Measurements from ENCODE around the gene OR2G6. TPM values are rescaled to one million over a fixed set of nuclear protein-coding genes. Genes with fewer than 3 reads are reported as not detected.

The OR2G6 gene
- total and polyA plus RNA-seq, 2 of the 8 experiments (the other 6 are each of a cell fraction or from before 2014, with no cell fraction given), result not detected

DNA sequence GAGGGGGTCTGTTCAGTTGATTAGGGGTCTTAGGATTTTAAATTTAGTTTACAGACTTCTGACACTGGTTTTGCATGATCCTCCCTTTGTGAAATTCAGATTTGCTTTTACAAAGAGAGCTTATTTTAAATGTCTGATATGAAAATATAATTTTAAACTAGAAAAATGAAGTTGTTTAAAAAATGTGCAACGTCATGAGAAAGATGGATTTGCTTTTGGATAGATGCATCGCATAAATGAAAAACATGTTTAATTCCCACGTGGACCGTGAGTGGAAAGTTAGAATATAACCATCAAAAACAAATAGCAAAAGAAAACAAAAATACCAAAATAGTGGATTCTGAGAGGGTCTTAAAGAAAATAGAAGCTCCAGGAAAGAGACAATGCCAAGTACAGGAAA lies 36.7 kb upstream of the OR2G6 start:
- Histone ChIP-seq H3K4me2 (ENCODE audit: insufficient read depth in 1 of 2, low read depth in 2 of 2, low read length in 2 of 2) (no peak overlapping the region), H3K56ac (replicated peaks; ENCODE audit: insufficient read length, low read depth, low read length) (no peak overlapping the region), H2BK20ac (ENCODE audit: low read length) (no peak overlapping the region), H4K5ac (ENCODE audit: insufficient read length, low read depth, low read length) (no peak overlapping the region), H3K9me3 (ENCODE audit: insufficient read depth in 2 of 2, low read depth in 1 of 2, low read length in 1 of 2) (peaks cover 20 to 27% of the 10 kb centered on the region in 2 experiments; a peak in 3 of 4 replicates), H4K8ac (ENCODE audit: extremely low read depth, insufficient read depth, low read length) (no peak overlapping the region), H4K91ac (replicated peaks; ENCODE audit: insufficient read length, low read length) (no peak overlapping the region), H3K4ac (replicated peaks; ENCODE audit: insufficient read length, low read depth, low read length) (no peak overlapping the region), H2BK15ac (ENCODE audit: low read length) (no peak overlapping the region), H3K79me1 (ENCODE audit: low read depth, low read length) (no peaks in the 10 kb centered on the region), H3K4me3 (ENCODE audit: extremely low read depth in 1 of 4, insufficient read depth in 2 of 4, low read depth in 3 of 4, low read length in 4 of 4) (no peak overlapping the region), H3K9ac (replicated peaks in 1 of 4; ENCODE audit: extremely low read depth in 1 of 4, low read depth in 3 of 4, low read length in 3 of 4) (no peak overlapping the region), H2BK120ac (replicated peaks; ENCODE audit: low read depth, low read length) (no peak overlapping the region), H2BK5ac (ENCODE audit: low read depth, low read length) (no peak overlapping the region), H3K23me2 (ENCODE audit: low read depth, low read length) (no peaks in the 10 kb centered on the region), H3K14ac (ENCODE audit: insufficient read length) (no peak overlapping the region), H3K18ac (ENCODE audit: extremely low read depth, low read length) (no peak overlapping the region), H3K36me3 (ENCODE audit: control insufficient read depth in 2 of 4, insufficient read depth in 4 of 4, low read length in 3 of 4) (no peaks in the 10 kb centered on the region), H3K27ac (ENCODE audit: low read depth, low read length) (no peak overlapping the region), H2AFZ (ENCODE audit: low read length) (no peak overlapping the region), H2BK12ac (ENCODE audit: low read depth, low read length) (no peak overlapping the region), H4K20me1 (replicated peaks in 1 of 2; ENCODE audit: control insufficient read depth in 1 of 2, insufficient read depth in 2 of 2, low read length in 2 of 2) (no peaks in the 10 kb centered on the region), H2AK5ac (ENCODE audit: low read depth, low read length) (no peak overlapping the region), H3K4me1 (replicated peaks in 1 of 4; ENCODE audit: control insufficient read depth in 3 of 4, insufficient read depth in 4 of 4, low read length in 3 of 4) (no peaks in the 10 kb centered on the region), H3K79me2 (ENCODE audit: control insufficient read depth in 1 of 2, insufficient read depth in 2 of 2, low read length in 2 of 2) (no peaks in the 10 kb centered on the region), H3K23ac (ENCODE audit: insufficient read length) (no peak overlapping the region), H3K27me3 (replicated peaks in 1 of 4; ENCODE audit: control insufficient read depth in 3 of 4, extremely low read depth in 1 of 4, insufficient read depth in 3 of 4, low read length in 3 of 4) (no peaks in the 10 kb centered on the region)
- 71% methylated on average over 4 of the region's 4 CpGs; no CpG with 5 or more reads in 1 of the 2 experiments for WGBS, 2 experiments (ENCODE audit: extremely low coverage in 1 of 2, insufficient coverage in 1 of 2, insufficient read length in 1 of 2, insufficient replicate concordance in 2 of 2, low coverage in 1 of 2, low lambda C conversion rate in 2 of 2, missing lambda C conversion rate in 1 of 2)
- ChIA-PET CTCF (ENCODE audit: partially characterized antibody) (interaction anchor here (0.6 kb wide), 1 partner anchor 1776 kb away, joined by 4 read pairs; no protein-coding TSS in a partner anchor), POLR2A (ENCODE audit: partially characterized antibody) (no interaction called here)
- FAIRE-seq (no peak), DNase-seq (ENCODE audit: low read depth in 1 of 2, low spot score in 2 of 2) (no peak)
- no peak for TF ChIP-seq TBP (IDR thresholded peaks at IDR 0.05; ENCODE audit: low read depth, low read length)
- no peak for TF ChIP-seq RBBP5 (IDR thresholded peaks at IDR 0.05; ENCODE audit: borderline replicate concordance, low read depth, low read length)
- no peak for TF ChIP-seq TCF12 (IDR thresholded peaks at IDR 0.05; ENCODE audit: low read depth, low read length)
- TF ChIP-seq BACH1 (IDR thresholded peaks at IDR 0.05; ENCODE audit: low read length), result no peak
